ENCODE results near the gene MUC4. TPM values are rescaled to one million over a fixed set of nuclear protein-coding genes. Genes with fewer than 3 reads are reported as not detected.

The MUC4 gene
- total and polyA plus RNA-seq, 9 of the 15 experiments (the other 6 are each of a cell fraction or from before 2014, with no cell fraction given), result under 0.01 to 0.21 (median 0.10) TPM; not detected in 4

GRCh38 chr3:195708061-195708460 is 103.7 kb downstream of the MUC4 start:
- no peaks in the 10 kb centered on the region for H3K9me1 ChIP-seq (ENCODE audit: control insufficient read depth, insufficient read depth, low read length)
- no peak for ATAC-seq
- H3K4me1 ChIP-seq (replicated peaks in 1 of 2; ENCODE audit: control insufficient read depth in 2 of 2, insufficient read depth in 2 of 2, low read length in 2 of 2), result peaks cover 4% of the 10 kb centered on the region in 2 experiments; a peak in 3 of 5 replicates
- BruUV-seq (replicated peaks), result no TSS peak
- H4K20me1 ChIP-seq (replicated peaks; ENCODE audit: control insufficient read depth, insufficient read depth, low read length), result no peaks in the 10 kb centered on the region
- H3K27me3 ChIP-seq (ENCODE audit: control insufficient read depth in 2 of 2, insufficient read depth in 2 of 2, low read length in 2 of 2), result peaks cover 0 to 7% of the 10 kb centered on the region in 2 experiments; a peak in 1 of 5 replicates
- ChIA-PET POLR2A (interaction anchor here (0.6 to 5.0 kb wide), 7 partner anchors 8 to 181 kb away, joined by 3 to 23 read pairs (median 4); partner anchors contain the start of gene MUC20), CTCF (ENCODE audit: low intra/inter-chr PET ratio) (no interaction called here)
- no peak overlapping the region for H3K4me2 ChIP-seq (ENCODE audit: insufficient read depth, low read length)
- in situ Hi-C loops (cut with MboI), result loop anchor here (10.0 to 25.0 kb wide), 3 partner anchors 504 to 1947 kb away; partner anchors contain the start of genes RNF168, SLC51A, SMCO1 and ZDHHC19
- H2AFZ ChIP-seq (ENCODE audit: low read depth, low read length), result no peak overlapping the region
- no peak for DNase-seq (ENCODE audit: extremely low read depth in 1 of 4, low spot score in 3 of 4)
- TF ChIP-seq BMI1 (IDR thresholded peaks at IDR 0.05; ENCODE audit: low read length) (no peak), SIX5 (IDR thresholded peaks at IDR 0.05; ENCODE audit: borderline replicate concordance in 1 of 2, insufficient read depth in 1 of 2, low read depth in 1 of 2, low read length in 2 of 2) (no peak), SNRNP70 (optimal IDR thresholded peaks at IDR 0.05; ENCODE audit: low read depth, low read length) (peak; percentile 53), ZNF507 (tag; conservative IDR thresholded peaks at IDR 0.05) (no peak)
- 21% methylated on average over 6 of the region's 6 CpGs for WGBS (ENCODE audit: insufficient coverage, low coverage, missing lambda C conversion rate)
- H3K9ac ChIP-seq (ENCODE audit: insufficient read depth in 1 of 2, low read depth in 2 of 2, low read length in 2 of 2), result peak overlapping the region in 1 of 2 experiments; percentile 47; a peak in 1 of 4 replicates
- H3K27ac ChIP-seq (ENCODE audit: extremely low read depth, low read depth, low read length), result no peak overlapping the region
- no peak overlapping the region for H3K4me3 ChIP-seq
- no peaks in the 10 kb centered on the region for H3K79me2 ChIP-seq (ENCODE audit: control insufficient read depth, insufficient read depth, low read length)
- H3K36me3 ChIP-seq (ENCODE audit: control insufficient read depth, insufficient read depth, low read length), result no peaks in the 10 kb centered on the region
- intact Hi-C loops (cut with micrococcal nuclease), result loop anchor here (10.0 kb wide), 1 partner anchor 433 kb away; the partner anchor contains the start of gene XXYLT1
- no peak for FAIRE-seq
- H3K9me3 ChIP-seq (replicated peaks; ENCODE audit: control insufficient read depth, insufficient read depth, low read depth, low read length), result no peaks in the 10 kb centered on the region

Measured in K562 (cell line).